Measurements from ENCODE around the gene CHN2.

The CHN2 gene

GRCh38 chr7:29479301-29480200 is 285.0 kb downstream of the CHN2 start:
- DNase-seq, result no peak

- DNase-seq, result no peak
Measured at GRCh38 chr7:29480451-29480850, 285.9 kb downstream of the CHN2 start.

GRCh38 chr7:29480934-29481651 is 286.5 kb downstream of the CHN2 start:
- DNase-seq, result no peak

GRCh38 chr7:29482056-29482455 is 287.5 kb downstream of the CHN2 start:
- DNase-seq, result no peak

GRCh38 chr7:29483219-29484104 is 288.9 kb downstream of the CHN2 start:
- no peak for DNase-seq

- no peak for DNase-seq
Measured at GRCh38 chr7:29484280-29484679, 289.7 kb downstream of the CHN2 start.

- no peak for DNase-seq
Measured at GRCh38 chr7:29485339-29486190, 291.0 kb downstream of the CHN2 start.

- DNase-seq, result no peak
Measured at GRCh38 chr7:29486191-29486700, 291.7 kb downstream of the CHN2 start.

- no peak for DNase-seq
Measured at GRCh38 chr7:29487424-29487823, 292.8 kb downstream of the CHN2 start.

- no peak for DNase-seq
Measured at GRCh38 chr7:29488203-29488970, 293.8 kb downstream of the CHN2 start.

- DNase-seq, result no peak
Measured at GRCh38 chr7:29488977-29489376, 294.4 kb downstream of the CHN2 start.

- DNase-seq, result no peak
Measured at GRCh38 chr7:29490094-29490607, 295.6 kb downstream of the CHN2 start.

- no peak for DNase-seq
Measured at GRCh38 chr7:29494350-29494749, 299.8 kb downstream of the CHN2 start.

- no peak for DNase-seq
Measured at GRCh38 chr7:29495653-29496052, 301.1 kb downstream of the CHN2 start.

GRCh38 chr7:29496355-29497020 is 301.9 kb downstream of the CHN2 start:
- DNase-seq, result no peak

GRCh38 chr7:29499932-29500331 is 305.4 kb downstream of the CHN2 start:
- DNase-seq, result no peak

- no peak for DNase-seq
Measured at GRCh38 chr7:29500719-29501118, 306.1 kb downstream of the CHN2 start.

- no peak for DNase-seq
Measured at GRCh38 chr7:29502133-29502532, 307.6 kb downstream of the CHN2 start.

- DNase-seq, result no peak
Measured at GRCh38 chr7:29505931-29506330, 311.4 kb downstream of the CHN2 start.

- no peak for DNase-seq
Measured at GRCh38 chr7:29508608-29509007, 314.0 kb downstream of the CHN2 start.
